GM21447 (cell line): ENCODE measurements around the gene FASTK.
A peak's percentile ranks its signal among the peaks of the same experiment; 100 is the strongest.
"Not testable (repeated sequence)": the region's sequence is repeated elsewhere in the genome, so short reads cannot be mapped to it uniquely, and the experiment has no call there.

Experiments used
- ATAC-seq: cut with Tn5 transposase; IDR thresholded peaks from one replicate; pipeline ENCODE4 v1.9.1; 2021; ENCODE audit not compliant: unreplicated experiment

FASTK gene

GRCh38 chr7:151032936-151033863 is 47.4 kb downstream of the FASTK start:
- ATAC-seq = no peak

DNA sequence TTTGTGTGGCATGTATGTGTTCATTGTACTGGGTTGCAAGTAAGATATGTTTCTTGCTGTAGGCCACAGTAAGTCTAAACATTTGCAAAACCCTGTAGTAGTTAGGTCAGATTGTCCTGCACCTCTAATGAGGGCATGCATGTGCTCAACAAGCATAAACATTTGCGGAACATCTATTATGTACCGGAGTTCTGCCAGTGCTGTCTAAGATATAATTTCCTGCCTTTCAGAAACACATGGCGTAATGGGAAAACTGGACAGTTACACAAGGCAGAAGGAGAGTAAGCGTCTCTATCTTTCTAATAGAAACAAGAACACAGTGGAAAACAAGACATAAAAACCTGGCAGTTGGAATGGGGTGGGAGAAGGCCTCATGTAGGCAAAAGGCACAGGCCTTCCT is 49.6 kb downstream of the FASTK start:
- no peak for ATAC-seq

DNA sequence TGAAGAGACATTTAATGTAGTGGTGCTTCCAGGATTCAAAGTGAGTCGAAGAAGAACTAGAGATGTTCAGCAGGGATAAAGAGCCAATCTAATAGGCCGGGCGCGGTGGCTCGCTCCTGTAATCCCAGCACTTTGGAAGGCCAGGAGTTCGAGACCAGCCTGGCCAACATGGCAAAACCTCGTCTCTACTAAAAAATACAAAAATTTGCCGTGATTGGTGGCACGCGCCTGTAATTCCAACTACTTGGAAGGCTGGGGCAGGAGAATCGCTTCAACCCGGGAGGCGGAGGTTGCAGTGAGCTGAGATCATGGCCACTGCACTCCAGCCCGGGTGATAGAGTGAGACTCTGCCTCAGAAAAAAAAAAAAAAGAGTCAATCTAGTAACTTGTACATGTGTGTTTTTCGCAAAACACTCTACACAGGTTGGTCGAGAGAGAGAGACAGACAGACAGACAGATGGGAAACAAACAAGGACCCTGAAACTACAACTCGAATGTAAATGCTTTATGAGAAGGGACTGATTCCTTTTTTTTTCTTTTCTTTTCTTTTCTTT is 51.6 kb downstream of the FASTK start:
- ATAC-seq = no peak

- peak; percentile 95 for ATAC-seq
Measured at GRCh38 chr7:151028131-151028947, 52.3 kb downstream of the FASTK start, which contains the start of gene ABCB8. ABCB8 (plus strand) TSS chr7:151028450; CDS start chr7:151028516, 66 bp downstream.

GRCh38 chr7:151027728-151028130 is 52.9 kb downstream of the FASTK start:
- not testable (repeated sequence) for ATAC-seq

DNA sequence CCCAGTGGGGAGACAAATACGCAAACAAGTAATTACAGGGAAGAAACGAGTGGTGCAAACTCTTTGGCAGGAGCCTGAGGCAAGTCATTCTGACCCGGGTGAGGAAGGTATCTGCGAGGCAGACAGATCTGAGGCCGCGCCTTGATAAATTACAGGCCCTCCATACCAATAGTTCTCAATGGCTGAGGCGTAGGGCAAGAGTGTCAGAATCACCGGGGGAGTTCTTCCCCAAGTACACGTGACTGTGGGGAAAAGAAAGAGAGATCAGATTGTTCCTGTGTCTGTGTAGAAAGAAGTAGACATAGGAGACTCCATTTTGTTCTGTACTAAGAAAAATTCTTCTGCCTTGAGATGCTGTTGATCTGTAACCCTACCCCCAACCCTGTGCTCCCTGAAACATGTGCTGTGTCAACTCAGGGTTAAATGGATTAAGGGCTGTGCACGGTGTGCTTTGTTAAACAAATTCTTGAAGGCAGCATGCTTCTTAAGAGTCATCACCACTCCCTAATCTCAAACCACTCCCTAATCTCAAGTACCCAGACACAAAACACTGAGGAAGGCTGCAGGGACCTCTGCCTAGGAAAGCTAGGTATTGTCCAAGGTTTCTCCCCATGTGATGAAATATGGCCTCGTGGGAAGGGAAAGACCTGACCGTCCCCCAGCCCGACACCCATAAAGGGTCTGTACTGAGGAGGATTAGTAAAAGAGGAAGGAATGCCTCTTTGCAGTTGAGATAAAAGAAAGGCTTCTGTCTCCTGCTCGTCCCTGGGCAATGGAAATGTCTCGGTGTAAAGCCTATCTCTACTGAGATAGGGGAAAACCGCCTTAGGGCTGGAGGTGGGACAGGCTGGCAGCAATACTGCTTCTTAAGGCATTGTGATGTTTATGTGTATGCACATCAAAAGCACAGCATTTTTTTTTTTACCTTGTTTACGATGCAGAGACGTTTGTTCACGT is 53.6 kb downstream of the FASTK start:
- ATAC-seq = not testable (repeated sequence)
